Measurements from ENCODE around the gene APC2.

GRCh38 chr19:1510442-1510806, 60.5 kb downstream of the APC2 start:
- TF ChIP-seq GATA1 (IDR thresholded peaks at IDR 0.05; ENCODE audit: low read depth, low read length) (no peak), POLR2A (IDR thresholded peaks at IDR 0.05; ENCODE audit: low read length) (no peak)
